GM18526 (cell line): ENCODE results near the gene MAPK8IP3.

Source experiments
- POLR2A ChIP-seq: IDR thresholded peaks from 3 replicates; pipeline ENCODE4 v1.6.1; 2011; ENCODE audit not compliant: insufficient read length; ENCODE audit errors: extremely low read depth

MAPK8IP3 gene

GRCh38 chr16:1691276-1691675, 14.7 kb upstream of the MAPK8IP3 start:
- no peak for TF ChIP-seq POLR2A

- TF ChIP-seq POLR2A = no peak
These were observed 14.0 kb upstream of the MAPK8IP3 start for GRCh38 chr16:1691956-1692355.

GRCh38 chr16:1696863-1697262, 9.1 kb upstream of the MAPK8IP3 start:
- TF ChIP-seq POLR2A = no peak

- no peak for TF ChIP-seq POLR2A
These were observed 7.3 kb upstream of the MAPK8IP3 start for GRCh38 chr16:1698680-1699079.

GRCh38 chr16:1700246-1700645, 5.7 kb upstream of the MAPK8IP3 start:
- no peak for TF ChIP-seq POLR2A

- no peak for TF ChIP-seq POLR2A
These were observed 4.6 kb upstream of the MAPK8IP3 start for GRCh38 chr16:1701216-1701878.

GRCh38 chr16:1706386-1707192, 594 bp downstream of the MAPK8IP3 start:
- TF ChIP-seq POLR2A = no peak

GRCh38 chr16:1707193-1707790, 1.3 kb downstream of the MAPK8IP3 start:
- TF ChIP-seq POLR2A = no peak

GRCh38 chr16:1708083-1708767, 2.2 kb downstream of the MAPK8IP3 start:
- no peak for TF ChIP-seq POLR2A

GRCh38 chr16:1708768-1709180, 2.8 kb downstream of the MAPK8IP3 start:
- no peak for TF ChIP-seq POLR2A

- TF ChIP-seq POLR2A = no peak
These were observed 3.4 kb downstream of the MAPK8IP3 start for GRCh38 chr16:1709356-1709755.

GRCh38 chr16:1710811-1711507, 5.0 kb downstream of the MAPK8IP3 start:
- no peak for TF ChIP-seq POLR2A

- no peak for TF ChIP-seq POLR2A
These were observed 6.8 kb downstream of the MAPK8IP3 start for GRCh38 chr16:1712791-1713261.

- no peak for TF ChIP-seq POLR2A
These were observed 7.3 kb downstream of the MAPK8IP3 start for GRCh38 chr16:1713331-1713730.

- peak; percentile 50 for TF ChIP-seq POLR2A
These were observed 7.9 kb downstream of the MAPK8IP3 start for GRCh38 chr16:1713933-1714332.
